ENCODE measurements around the gene ZNF79. TPM values are rescaled to one million over a fixed set of nuclear protein-coding genes. Genes with fewer than 3 reads are reported as not detected.

Gene ZNF79
- total and polyA plus RNA-seq, 9 of the 15 experiments (the other 6 are each of a cell fraction or from before 2014, with no cell fraction given) = 0.62 to 7.0 (median 4.1) TPM

GRCh38 chr9:127423934-127424675 lies at the start of gene ZNF79 (continued):
- TF ChIP-seq PRDM10 (IDR thresholded peaks at IDR 0.05; ENCODE audit: partially characterized antibody) = no peak
- TF ChIP-seq BCLAF1 (IDR thresholded peaks at IDR 0.05; ENCODE audit: borderline replicate concordance in 1 of 2, control insufficient read depth in 1 of 2, low read depth in 2 of 2, low read length in 1 of 2) = peak in 1 of 2 experiments; percentile 52; a peak in 2 of 4 replicates
- peak; percentile 87 for TF ChIP-seq ZNF592 (IDR thresholded peaks at IDR 0.05)
- 0 out of 2 replicates have a peak, but pooled peaks have one; percentile 27 for TF ChIP-seq BCOR (IDR thresholded peaks at IDR 0.05)
- no peak for TF ChIP-seq RBM25 (IDR thresholded peaks at IDR 0.05; ENCODE audit: low read depth, low read length, severe bottlenecking)
- TF ChIP-seq THRA (IDR thresholded peaks at IDR 0.05) = no peak
- 0 out of 2 replicates have a peak, but pooled peaks have one; percentile 26 for TF ChIP-seq ELF2 (CRISPR knock-in tag; IDR thresholded peaks at IDR 0.05)
- TF ChIP-seq ZNF764 (CRISPR knock-in tag; IDR thresholded peaks at IDR 0.05; ENCODE audit: low read depth) = 0 out of 2 replicates have a peak, but pooled peaks have one; percentile 49
- TF ChIP-seq SMAD4 (CRISPR knock-in tag; conservative IDR thresholded peaks at IDR 0.05) = no peak
- TF ChIP-seq NONO (IDR thresholded peaks at IDR 0.05; ENCODE audit: low read depth in 2 of 2, low read length in 1 of 2) = no peak
- TF ChIP-seq ZSCAN29 (IDR thresholded peaks at IDR 0.05) = no peak
- TF ChIP-seq ESRRB (CRISPR knock-in tag; IDR thresholded peaks at IDR 0.05; ENCODE audit: borderline replicate concordance) = no peak
- 0 out of 2 replicates have a peak, but pooled peaks have one; percentile 20 for TF ChIP-seq JUN (IDR thresholded peaks at IDR 0.05; ENCODE audit: borderline replicate concordance, low read depth, low read length)
- no peak for TF ChIP-seq JUN (CRISPR knock-in tag; IDR thresholded peaks at IDR 0.05; ENCODE audit: borderline replicate concordance)
